Fibroblast of lung (primary cell): ENCODE data around the gene EFCAB14.

Experiments used
- CTCF ChIP-seq, 2 donors: IDR thresholded peaks in 1 of 2; conservative IDR thresholded peaks in 1 of 2; 1 replicate in 1 of 2; 2 replicates in 1 of 2; pipeline ENCODE4 v1.5.1; 2011 to 2012; ENCODE audit warnings: low read length in 2 of 2, control low read depth in 1 of 2, inconsistent platforms in 1 of 2, low read depth in 1 of 2, mild to moderate bottlenecking in 1 of 2
- EZH2 ChIP-seq: IDR thresholded peaks from 2 replicates; pipeline ENCODE4 v1.5.1; 2012; ENCODE audit warnings: low read length, control low read depth, mild to moderate bottlenecking; ENCODE audit errors: missing control alignments

DNA sequence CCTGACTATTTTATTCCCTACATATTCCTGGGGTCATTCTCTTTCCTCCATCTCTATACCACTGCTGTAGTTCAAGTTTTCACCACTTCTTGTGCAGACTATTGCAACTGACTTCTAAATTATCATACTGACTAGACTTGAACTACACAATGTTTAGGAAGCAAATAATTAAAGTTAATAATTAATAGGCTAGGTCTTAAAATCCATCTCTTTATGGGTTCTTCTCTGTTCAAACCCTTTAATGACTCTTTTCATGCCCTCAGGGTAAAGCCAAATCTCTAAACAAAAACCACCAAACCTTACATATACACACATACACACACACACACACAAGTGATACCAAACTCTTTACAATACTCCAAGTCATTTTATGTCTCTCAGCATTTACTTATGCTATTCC lies 80.0 kb downstream of the EFCAB14 start:
- TF ChIP-seq EZH2, result no peak
- TF ChIP-seq CTCF (conservative IDR thresholded peaks at IDR 0.05 in 1 of 2, IDR thresholded peaks at IDR 0.05 in 1 of 2; ENCODE audit: low read depth in 1 of 2, low read length in 2 of 2), result no peak
